GM18909 (cell line): ENCODE data around the gene PRKN.
"Not testable (repeated sequence)": the region's sequence is repeated elsewhere in the genome, so short reads cannot be mapped to it uniquely, and the experiment has no call there.

ENCODE experiments used
- ATAC-seq: cut with Tn5 transposase; IDR thresholded peaks from one replicate; pipeline ENCODE4 v1.9.1; 2021; ENCODE audit warnings: mild to moderate bottlenecking; ENCODE audit not compliant: unreplicated experiment, poor library complexity

PRKN gene

DNA sequence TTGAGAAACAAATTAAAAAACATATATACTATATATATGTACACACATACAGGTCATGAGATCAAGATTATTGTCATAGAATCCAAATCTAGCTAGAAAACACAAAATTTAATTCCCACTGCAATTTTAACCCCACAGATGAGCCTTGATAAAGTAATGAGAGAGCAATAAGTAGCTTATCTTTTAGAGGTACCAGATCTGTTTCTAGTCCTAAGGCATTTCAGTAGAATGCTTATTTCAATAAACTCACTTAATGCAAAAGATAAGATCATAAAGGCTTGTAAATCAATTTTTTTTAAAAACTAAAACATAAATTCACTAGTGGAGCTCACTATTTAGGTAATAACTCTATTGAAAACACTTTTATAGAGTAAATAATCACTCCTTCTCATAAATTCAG is 47.2 kb downstream of the PRKN start:
- ATAC-seq: no peak

DNA sequence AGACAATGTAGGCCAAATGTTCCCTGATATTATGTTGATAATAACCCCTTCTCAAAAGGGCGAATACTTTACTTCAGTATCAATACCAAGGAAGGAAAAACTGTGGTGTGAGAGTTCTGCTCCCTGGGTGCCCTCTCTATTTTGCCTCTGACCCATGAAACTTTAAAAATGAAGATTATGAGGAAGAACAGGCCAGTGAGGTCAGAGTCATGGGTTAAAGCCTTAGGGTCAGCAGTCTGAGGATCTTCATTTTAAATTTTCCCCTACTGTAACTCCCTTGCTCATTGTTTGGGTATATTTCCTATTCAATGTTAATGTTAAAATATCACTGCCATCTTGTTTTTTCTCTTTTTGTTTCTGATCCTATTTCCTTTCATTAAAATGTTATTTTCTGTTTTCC is 47.9 kb downstream of the PRKN start:
- no peak for ATAC-seq

DNA sequence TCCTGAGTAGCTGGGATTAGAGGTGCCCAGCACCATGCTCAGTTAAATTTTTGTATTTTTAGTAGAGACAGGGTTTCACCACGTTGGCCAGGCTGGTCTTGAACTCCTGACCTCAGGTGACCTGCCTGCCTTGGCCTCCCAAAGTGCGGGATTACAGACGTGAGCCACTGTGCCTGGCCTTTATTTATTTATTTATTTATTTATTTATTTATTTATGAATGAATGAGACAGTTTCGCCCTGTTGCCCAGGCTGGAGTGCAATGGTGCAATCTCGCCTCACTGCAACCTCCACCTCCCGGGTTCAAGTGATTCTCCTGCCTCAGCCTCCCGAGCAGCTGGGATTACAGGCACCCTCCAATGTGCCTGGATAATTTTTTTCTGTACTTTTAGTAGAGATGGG is 48.7 kb downstream of the PRKN start:
- ATAC-seq: not testable (repeated sequence)

DNA sequence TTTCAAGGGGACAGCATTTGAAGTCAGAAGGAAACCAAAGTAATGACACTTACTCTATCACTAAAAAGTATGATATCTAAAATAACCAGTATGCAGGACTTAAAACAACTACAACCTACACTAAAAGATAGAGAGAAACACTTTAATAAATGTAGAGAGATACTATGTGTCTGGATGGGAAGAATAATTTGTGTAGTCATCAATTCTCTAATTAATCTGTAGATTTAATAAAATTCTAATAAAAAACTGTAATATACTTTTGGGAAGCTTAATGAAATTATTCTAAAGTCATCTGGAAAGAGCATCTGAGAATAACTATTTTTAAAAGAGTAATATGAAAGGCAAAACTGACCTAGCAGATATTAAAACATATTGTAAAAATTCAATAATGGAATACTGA is 52.1 kb downstream of the PRKN start:
- no peak for ATAC-seq

DNA sequence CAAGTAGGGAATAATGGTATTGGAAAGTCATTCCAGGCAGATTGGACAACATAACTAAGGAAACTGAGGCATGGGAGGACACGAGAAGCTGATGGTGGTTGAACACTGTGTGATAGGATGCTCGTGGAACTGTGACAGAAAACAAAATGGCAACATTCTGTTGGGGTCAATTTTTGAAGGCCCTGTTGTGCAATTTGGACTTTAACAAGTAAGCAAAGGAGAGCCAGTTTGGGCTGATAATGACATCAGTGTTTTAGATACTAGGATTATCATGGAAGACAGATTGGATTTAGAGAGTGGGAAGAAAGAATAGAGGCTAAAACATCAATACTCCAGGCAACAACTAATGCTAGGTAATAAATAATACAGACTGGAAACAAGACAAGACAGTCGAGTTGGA is 53.1 kb downstream of the PRKN start:
- ATAC-seq: no peak

DNA sequence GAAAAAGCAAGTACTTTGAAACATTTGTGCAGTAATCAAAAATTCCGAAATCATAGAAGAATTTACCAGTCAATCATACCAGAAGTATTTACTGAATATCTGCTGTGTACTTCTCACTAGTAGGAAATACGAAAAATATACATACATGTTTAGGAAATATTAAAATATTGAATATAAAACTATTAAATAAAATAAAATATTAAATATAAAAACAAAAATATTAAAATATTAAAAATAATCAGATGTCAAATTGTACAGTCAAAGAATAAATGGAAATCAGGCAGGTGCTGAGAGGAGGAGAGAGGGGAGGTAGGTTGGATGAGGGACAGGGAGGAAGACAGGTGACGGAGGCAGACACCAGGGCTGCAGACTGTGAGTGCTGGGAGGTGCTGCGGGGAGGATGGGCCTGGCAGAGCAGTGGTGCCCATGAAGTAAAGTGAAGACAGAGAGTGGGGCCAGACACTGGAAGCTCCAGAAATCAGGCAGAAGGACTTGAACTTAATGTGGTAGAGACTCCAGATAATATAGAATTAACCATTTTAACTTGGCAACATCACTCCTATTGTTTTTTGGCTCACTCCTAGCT is 55.9 kb downstream of the PRKN start:
- ATAC-seq: no peak

DNA sequence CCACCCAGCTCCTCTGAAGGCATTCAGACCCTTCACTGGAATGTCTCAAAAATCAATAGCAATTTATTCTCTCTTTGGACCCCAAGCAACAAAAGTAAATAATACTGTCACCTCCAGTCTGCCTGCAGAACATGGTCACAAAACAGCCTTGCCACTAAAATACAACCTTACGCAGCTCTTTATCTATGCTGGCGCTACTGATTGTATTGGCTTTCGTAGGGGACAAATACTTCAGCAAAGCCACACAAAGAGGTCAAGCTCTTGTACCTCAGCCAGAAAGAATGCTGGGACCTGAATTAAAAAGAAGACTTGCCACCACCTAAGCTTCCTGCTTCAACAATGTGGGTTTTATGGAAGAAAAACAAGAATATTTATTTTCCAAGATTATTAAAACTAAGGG is 57.2 kb downstream of the PRKN start:
- ATAC-seq: no peak

DNA sequence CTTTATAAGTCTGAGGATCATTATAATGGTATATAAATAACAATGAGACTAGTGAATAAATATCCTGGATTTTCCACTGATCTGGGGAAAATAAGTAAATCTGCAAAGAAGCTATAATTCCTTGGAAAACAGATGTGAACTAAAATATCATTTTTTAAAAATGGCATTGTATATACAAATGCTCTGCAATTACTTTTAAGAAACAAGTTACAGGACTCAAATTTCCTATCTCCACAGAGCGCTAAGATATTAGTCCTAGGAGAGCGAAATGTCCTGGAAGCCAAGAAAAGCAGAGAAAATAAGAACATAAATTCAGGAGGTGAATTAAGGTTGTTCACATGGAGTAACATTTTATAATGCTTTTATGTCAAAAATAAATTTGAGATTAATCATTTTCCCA is 61.3 kb downstream of the PRKN start:
- no peak for ATAC-seq

DNA sequence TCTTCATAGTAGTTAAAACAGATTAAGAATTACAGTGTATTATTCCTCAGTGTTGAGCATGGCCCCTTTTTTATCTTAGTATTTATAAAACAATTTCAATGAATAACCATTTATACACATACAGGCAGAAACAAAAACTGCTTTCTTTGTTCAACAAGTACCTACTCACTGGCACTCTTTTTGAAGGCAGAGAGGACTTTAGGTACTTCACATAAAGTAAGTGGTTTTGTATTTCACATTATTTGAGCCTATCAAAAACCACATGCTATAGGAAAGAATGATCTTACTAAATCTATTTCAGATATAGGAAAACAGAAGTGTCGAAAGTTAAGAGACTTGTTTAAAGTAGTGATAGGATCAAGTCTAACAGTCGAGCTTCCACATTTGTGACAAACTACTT is 73.8 kb downstream of the PRKN start:
- ATAC-seq: no peak

DNA sequence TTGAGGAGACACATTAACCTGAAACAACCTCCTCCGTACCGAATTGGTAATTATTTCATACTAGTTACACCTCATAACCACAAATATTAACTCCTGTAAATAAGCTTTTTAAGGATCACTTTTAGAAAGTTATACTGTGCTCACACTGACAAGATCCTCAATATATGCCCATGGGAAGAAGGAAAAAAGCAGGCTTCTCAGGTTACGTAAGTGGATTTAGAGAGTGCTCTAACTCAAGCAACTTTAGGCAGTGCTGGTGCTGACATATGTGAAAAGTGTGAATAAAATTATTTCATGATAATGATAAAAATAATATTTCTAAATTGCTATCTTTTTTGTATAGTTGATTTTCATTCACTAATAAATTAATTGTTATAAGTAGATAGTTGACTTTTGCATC is 76.1 kb downstream of the PRKN start:
- ATAC-seq: no peak

DNA sequence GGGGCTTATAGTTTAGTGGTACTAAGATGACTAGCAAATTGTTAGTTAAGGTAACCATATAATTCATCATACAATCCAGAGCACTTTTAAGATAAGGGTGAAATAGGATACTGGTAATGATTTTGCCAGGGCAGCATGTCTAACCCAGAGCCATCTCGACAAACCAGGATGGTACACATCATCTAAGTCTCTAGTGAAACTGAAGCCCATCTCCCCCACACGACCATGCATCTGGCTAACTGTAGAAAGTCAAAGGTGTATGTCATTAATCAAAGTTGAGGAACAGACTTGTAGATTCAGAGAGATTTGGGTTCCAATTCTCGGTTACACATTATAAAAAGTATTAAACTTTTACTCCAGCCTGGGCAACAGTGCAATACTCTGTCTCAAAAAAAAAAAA is 78.3 kb downstream of the PRKN start:
- ATAC-seq: no peak

DNA sequence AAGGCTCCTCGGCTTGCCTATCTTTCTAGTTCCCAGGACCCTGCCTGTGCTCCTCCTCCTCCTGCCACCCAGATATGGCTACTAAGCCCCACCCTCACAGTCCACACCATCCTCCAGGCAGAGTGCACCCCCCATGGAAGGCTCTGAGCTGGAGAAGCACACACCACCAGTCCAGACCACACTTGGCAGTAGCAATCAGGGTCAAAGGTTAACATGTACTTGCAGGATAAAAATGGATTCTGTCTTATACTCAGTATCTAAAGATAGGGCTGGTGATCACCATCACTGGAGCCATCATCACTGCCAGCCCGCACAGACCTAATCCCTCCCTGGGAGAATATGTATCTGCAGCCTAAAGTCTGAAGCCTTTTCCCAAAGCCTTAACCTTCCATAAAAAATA is 83.4 kb downstream of the PRKN start:
- ATAC-seq: no peak

DNA sequence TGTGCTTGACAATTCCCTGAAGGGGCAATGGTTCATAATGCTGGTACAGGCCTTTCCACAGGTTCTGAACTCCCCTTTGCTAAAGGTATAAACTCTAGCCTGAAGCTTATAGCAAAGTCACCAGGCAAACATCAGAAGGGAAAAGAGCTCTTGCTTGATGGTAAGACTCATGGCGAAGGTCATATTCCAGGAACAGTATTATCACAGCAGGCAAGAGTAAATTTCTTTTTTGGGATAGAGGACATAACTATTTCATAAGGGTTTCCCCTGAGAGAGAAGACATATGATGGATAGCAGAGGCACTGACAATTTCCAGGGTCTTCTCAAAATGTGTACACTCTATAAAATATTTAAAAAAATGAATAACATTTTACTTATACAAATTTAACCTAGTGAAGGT is 86.8 kb downstream of the PRKN start:
- ATAC-seq: no peak

DNA sequence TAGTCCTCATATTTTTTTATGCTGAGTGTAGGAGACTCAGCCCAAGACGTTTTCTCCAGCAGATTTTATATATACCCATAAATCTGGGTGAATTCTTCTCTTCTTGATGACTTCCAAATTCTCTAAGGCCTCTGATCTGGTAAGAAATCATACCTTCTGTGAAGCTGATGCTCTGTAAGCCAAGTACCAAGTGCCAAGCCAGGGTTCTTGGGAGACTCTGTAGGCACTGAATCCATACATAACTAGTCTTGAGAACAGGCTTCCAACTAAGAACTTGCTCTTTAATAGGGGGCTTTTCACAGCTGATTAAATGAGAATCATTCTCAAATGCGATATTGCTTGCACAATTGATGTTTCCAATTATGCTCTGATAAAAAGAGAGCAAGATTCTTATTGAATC is 87.6 kb downstream of the PRKN start:
- ATAC-seq: no peak

DNA sequence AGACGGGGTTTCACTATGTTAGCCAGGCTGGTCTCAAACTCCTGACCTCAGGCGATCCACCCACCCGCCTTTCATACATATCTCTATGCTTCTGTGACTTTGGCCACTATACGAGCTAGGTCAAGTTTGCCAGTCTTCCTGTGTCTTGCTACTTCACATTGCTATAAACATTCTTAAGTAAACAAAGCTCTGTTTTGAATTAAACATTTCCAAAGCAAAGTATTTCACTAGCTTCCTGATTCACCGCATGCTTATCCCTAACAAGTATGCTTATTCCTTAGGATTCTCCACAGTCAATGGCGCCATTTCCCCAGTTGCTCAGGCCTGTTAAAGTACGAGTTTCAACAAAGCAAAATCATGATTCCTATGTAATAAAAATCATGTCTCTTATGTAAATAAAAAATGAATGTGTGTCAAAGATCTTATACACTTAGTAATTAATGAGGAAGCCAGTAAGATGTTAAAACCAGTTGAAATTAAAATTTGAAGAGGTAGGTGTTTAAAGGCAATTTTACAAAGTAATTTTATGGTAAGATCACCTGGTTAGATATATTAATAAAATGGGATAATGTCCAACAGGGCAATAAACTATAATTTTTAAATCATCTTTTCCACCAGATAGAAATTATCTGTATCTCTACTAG is 88.5 kb downstream of the PRKN start:
- no peak for ATAC-seq

DNA sequence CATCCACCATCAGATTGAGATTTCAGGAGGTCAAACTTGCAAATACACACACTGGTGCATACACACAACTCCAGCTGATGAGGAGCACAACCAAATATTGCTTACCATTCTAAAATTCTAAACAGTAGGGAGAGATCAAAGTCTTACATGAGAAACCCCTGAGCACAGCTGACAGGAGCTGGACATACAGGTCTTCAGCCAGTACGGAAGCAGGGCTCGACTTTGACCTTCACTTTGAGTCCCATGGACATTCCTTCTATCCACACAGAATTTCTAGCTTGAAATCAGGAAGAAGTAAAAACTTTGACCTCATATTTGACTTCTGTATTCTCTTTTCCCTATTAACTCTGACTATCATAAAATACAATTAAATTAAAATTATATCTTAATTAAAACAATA is 90.2 kb downstream of the PRKN start:
- ATAC-seq: no peak

DNA sequence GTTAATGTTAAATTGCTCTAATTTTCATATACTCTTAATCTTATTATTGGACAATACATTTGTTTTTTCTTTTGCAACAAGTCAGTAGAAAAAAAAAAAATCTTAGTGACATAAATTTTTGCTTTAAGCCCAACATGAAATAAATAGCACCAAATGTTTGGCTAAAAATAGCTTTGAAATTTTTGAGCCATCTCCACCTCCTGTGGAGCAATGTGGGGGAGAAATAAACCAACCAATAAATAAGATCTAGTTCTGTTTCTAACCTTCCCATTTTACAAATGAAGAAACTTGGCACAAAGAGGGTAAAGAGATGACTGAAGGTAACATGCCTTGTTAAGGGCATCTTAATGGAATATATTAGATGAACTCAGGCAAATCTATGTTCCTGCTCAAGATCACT is 91.4 kb downstream of the PRKN start:
- no peak for ATAC-seq

DNA sequence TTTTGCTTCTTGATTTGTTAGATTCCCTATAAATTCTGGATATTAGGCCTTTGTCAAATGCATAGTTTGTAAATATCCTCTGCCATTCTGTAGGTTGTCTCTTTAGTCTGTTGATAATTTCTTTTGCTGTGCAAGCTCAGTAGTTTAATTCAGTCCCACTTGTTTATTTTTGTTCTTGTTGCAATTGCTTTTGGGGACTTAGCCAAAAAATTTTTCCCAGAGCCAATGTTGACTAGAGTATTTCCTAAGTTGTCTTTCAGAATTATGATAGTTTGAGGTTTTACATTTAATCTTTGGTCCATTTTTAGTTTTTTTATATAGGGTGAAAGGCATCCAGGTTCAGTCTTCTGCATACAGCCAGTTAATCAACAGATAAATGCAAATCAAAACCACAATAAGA is 96.0 kb downstream of the PRKN start:
- no peak for ATAC-seq

DNA sequence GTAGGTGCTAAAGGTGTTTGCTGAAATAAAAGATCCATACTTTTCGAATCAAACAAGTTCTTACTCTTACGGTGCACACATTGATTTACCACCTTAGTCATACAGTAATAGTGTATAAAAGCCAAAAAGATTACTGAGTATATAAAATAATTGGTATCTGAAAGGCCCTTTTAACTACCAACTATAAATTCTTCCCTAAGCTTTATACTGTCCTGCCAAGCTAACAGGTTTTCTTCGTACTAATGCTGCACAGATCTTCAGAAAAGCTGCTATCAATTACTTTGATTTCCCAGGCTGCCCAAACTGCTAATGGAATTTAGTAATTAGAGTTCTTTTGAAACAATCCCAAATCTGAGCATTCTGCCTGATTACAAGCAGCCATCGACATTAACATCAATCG is 97.5 kb downstream of the PRKN start:
- no peak for ATAC-seq

DNA sequence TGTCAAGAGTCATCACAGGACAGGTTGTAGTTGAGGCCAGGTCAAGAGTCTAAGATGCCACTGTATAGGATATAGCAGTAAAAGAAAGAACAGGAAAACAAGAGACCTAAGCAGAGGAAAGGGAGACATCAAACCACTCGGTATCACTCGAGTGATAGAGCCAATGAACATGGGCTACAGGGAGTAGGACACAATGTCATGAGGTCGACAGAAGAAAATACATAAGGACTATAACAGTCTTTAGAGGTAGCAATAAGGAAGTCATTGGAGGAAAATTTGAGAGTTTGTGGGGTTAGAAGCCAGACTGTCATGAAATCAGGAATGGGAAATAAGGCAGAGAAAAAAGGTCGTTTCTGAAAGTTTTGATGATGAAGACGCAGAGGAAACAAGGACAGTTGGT is 99.7 kb downstream of the PRKN start:
- no peak for ATAC-seq

DNA sequence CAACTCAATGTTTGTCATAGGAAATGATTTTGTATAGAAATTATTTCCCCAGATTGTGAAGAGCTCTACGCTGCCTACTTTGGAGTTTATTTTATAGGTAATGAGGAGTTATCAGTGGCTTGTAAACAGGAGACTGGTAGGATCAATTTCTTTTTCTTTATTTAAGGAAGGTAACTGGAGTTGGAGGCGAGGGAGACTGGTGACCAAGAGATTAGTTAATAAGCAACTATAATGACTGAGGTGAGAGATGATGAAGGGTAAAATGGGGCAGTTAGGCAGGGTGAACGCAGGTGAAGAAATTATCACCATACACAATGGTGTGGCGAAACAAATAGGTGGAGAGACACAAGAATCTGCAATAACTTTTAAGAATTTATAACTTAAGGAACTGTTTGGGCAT is 100.2 kb downstream of the PRKN start:
- no peak for ATAC-seq

DNA sequence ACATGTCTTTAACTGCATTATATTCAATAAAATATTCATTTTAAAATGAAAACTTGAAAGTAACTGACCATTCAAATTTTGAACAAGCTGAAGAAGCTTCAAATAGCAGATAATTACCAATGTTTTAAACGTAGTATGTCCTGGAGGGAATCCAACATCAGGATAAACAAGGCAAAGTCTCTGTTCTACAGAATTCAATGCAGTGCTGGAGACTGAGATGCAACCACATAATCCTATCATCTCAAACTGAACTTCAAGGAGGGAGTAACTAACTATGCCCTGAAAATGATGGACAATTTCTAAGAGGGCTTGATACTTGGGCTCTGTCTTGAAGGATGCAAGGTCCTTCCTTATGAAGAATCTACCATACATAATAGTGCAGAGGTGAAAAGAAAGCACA is 100.7 kb downstream of the PRKN start:
- ATAC-seq: no peak
